Hematopoietic multipotent progenitor cell (in vitro differentiated cells): Measurements from ENCODE around the gene EXOSC6. TPM values are rescaled to one million over a fixed set of nuclear protein-coding genes. Genes with fewer than 3 reads are reported as not detected.
A peak's percentile ranks its signal among the peaks of the same experiment; 100 is the strongest.
"Not testable (repeated sequence)": the region's sequence is repeated elsewhere in the genome, so short reads cannot be mapped to it uniquely, and the experiment has no call there.

Source experiments
- DNase-seq, 3 donors: peaks; one replicate each; pipeline ENCODE4 v3.0.0-alpha.2; 2011 to 2015; ENCODE audit warnings: low read depth in 2 of 3, low spot score in 2 of 3
- total RNA-seq: library from RNA; depleted of rRNA; stranded (reverse); fragments of >200 nt; gene quantifications from one replicate; pipeline ENCODE4 v1.2.3, GENCODE V29; 2012

The EXOSC6 gene
- 24.5 TPM for total RNA-seq

GRCh38 chr16:70251629-70252354, at the start of gene EXOSC6:
EXOSC6 (minus strand) TSS chr16:70251940; CDS start chr16:70251900, 40 bp downstream.
- peak; percentile 89 to 96 (median 94) for DNase-seq

- DNase-seq: no peak
Observed at GRCh38 chr16:70301121-70301520, 49.4 kb upstream of the EXOSC6 start.

- peak; percentile 32 to 79 (median 76) for DNase-seq
Observed at GRCh38 chr16:70298988-70299938, 47.5 kb upstream of the EXOSC6 start, which contains the start of gene DDX19B. DDX19B (plus strand) TSS chr16:70299186; CDS start chr16:70299298, 112 bp downstream.

- DNase-seq: no peak
Observed at GRCh38 chr16:70295634-70296033, 43.9 kb upstream of the EXOSC6 start.

- DNase-seq: no peak
Observed at GRCh38 chr16:70294385-70295025, 42.8 kb upstream of the EXOSC6 start.

GRCh38 chr16:70292148-70292547, 40.4 kb upstream of the EXOSC6 start:
- DNase-seq: not testable (repeated sequence)

GRCh38 chr16:70290949-70291519, 39.3 kb upstream of the EXOSC6 start:
- no peak for DNase-seq

GRCh38 chr16:70289229-70290094, 37.7 kb upstream of the EXOSC6 start, which contains the start of gene AARS1:
AARS1 (minus strand) TSS chr16:70289506; CDS start chr16:70282763, 6,743 bp downstream.
- DNase-seq: peak; percentile 89 to 100 (median 100)

- not testable (repeated sequence) for DNase-seq
Observed at GRCh38 chr16:70287304-70287971, 35.7 kb upstream of the EXOSC6 start.

- no peak for DNase-seq
Observed at GRCh38 chr16:70276392-70276791, 24.7 kb upstream of the EXOSC6 start.

GRCh38 chr16:70271696-70272095, 20.0 kb upstream of the EXOSC6 start:
- DNase-seq: no peak

GRCh38 chr16:70270176-70270575, 18.4 kb upstream of the EXOSC6 start:
- DNase-seq: no peak

- no peak for DNase-seq
Observed at GRCh38 chr16:70269471-70269870, 17.7 kb upstream of the EXOSC6 start.

- DNase-seq: not testable (repeated sequence)
Observed at GRCh38 chr16:70267922-70268321, 16.2 kb upstream of the EXOSC6 start.

- peak in 1 of 3 donors; percentile 60 for DNase-seq
Observed at GRCh38 chr16:70267516-70267915, 15.8 kb upstream of the EXOSC6 start.

GRCh38 chr16:70259903-70260302, 8.2 kb upstream of the EXOSC6 start:
- not testable (repeated sequence) for DNase-seq

- no peak for DNase-seq
Observed at GRCh38 chr16:70258946-70259345, 7.2 kb upstream of the EXOSC6 start.

- no peak for DNase-seq
Observed at GRCh38 chr16:70258065-70258464, 6.3 kb upstream of the EXOSC6 start.

- DNase-seq: no peak
Observed at GRCh38 chr16:70257391-70257790, 5.7 kb upstream of the EXOSC6 start.
